GM19043 (cell line): Measurements from ENCODE around the gene THAP4.

ENCODE experiments used
- ATAC-seq: cut with Tn5 transposase; IDR thresholded peaks from one replicate; pipeline ENCODE4 v1.9.1; 2021; ENCODE audit warnings: low read depth; ENCODE audit not compliant: unreplicated experiment

THAP4 gene

DNA sequence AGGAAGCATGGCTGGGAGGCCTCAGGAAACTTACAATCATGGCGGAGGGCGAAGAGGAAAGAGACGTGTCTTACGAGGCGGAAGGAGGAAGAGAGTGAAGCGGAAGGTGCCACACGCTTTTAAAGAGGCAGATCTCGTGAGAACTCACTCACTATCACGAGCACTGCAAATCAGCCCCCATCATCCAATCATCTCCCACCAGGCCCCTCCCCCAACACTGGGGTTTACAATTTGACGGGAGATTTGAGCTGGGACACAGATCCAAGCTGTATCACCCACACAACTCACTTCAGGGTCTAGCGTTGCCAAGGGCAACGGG is 83.5 kb downstream of the THAP4 start:
- ATAC-seq: no peak

GRCh38 chr2:241551998-241552737 is 84.8 kb downstream of the THAP4 start:
- no peak for ATAC-seq

DNA sequence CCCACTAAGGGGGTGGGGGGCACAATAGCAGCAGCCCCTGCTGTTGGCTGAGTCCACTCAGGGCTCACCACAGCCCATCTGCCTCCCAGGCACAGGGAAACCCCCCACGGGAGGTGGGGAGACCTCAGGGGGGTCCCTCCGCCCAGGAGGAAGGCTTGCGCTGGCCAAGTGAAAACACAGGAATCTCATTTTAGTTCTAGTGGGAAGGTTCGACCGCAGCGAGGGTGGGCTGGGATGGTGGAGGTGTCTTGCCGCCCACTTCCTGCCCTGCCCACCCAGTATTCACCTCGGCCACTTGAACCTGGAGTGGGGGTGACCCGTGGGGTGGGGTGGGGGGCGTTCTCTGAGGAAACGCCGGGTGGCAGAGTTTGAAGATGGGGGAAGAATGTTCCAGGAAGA is 85.4 kb downstream of the THAP4 start:
- no peak for ATAC-seq

DNA sequence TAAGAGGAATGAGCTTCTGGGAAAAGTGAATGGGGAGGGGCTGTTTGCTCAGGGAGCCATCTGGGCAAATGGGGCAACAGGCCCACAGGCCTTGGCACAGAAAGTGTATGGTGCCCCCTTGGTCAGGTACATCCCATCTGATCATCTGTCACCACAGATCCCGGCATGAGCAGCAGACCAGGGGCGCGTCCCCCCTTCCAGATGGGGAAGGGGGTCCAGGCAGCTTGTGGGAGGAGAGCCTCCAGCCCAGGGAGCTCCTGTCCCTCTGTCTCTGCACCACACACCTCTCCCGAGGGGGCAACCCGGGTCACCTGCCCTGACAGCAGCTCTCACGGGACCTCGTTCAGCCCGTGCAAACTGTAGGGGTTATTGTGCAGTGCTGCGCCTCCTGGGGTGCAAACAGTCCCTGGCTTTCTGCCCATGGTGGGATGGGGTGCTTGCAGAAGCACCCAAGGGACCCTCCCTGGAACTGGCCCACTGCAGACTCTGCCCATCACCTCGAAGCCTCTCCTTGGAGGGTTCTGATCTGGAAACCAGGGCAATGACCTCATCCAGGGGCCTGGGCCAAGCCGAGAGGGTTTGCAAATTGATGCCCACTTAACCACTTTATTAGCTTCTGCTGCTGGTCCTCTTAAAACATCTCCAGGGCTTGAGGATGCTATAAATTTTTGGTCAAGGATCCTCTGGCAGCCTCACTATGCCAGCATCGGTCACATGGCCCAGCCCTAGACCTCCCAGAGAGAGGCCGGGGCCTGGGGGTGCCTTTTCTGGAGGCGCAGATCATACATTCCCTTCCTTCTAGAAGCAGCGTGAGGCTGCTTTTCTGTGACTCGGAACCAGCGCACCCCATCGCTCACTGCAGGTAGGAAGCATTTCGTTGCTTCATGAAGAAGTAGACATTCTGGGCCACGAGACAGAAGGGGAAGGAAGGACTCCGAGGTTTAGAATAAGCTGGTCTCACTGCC is 86.1 kb downstream of the THAP4 start:
- ATAC-seq: no peak

GRCh38 chr2:241548451-241548835 is 88.5 kb downstream of the THAP4 start:
- ATAC-seq: no peak

GRCh38 chr2:241547781-241548450 is 89.0 kb downstream of the THAP4 start:
- ATAC-seq: no peak

DNA sequence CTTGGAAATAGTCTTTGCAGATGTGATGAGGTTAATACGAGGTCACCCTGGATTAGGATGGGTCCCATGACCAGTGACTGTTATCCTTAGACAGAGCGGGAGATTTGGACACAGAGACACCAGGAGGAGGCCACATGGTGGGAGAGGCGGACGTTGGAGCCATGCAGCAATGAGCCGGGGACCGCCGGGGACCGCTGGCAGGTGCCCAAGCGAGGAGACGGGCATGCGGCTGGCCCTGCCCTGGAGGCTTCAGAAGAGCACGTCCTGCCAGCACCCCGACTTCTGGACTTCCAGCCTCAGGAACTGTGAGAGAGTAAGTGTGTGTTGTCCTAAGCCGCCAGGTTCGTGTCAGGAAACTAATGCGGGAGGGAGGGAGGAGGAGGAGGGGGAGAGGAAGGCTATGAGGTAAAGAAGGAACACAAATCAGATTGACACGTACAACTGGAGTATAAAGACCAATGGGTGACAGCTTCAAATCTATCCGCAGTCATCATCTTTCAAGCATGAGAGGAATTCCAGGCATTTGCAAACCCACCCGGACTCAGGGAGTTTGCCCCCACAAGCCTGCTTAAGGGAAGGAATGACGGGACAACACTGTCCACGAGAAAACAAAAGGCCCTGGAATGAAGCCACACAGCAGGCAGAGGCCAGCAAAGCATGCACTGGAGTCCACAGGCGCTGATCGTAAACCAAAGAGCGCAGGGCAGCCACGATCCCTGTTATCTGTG is 90.0 kb downstream of the THAP4 start:
- ATAC-seq: no peak

DNA sequence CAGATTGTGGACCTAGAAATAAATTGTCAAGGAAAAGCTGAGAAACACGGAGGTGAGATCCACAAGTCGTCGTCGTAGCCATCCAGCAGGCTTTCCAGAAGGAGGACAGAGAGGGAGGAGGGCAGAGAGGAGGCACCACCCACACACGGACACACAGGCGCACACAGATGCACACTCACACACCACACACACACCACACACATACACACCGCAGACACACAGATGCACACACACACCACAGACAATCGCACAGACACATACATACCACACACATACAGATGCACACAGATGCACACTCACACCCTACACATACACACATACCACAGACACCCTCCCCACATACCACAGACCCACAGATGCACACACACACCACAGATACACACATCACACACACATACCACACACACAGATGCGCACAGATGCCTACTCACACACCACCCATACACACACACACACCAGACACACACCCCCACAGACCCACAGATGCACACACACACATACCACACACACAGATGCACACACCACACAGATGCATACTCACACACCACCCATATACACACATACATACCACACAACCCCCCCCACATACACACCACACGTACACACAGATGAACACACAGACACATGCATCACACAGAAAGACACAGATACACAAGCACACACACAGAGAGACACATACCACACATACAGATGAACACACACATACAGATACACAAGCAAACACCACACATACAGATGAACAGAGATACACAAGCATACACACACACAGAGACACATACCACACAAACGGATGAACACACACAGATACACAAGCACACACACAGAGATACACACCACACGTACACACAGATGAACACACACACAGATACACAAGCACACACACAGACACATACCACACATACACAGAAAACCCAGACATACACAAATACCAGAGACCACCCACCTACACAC is 91.2 kb downstream of the THAP4 start:
- no peak for ATAC-seq

- no peak for ATAC-seq
These were observed 91.9 kb downstream of the THAP4 start for GRCh38 chr2:241545106-241545505.

DNA sequence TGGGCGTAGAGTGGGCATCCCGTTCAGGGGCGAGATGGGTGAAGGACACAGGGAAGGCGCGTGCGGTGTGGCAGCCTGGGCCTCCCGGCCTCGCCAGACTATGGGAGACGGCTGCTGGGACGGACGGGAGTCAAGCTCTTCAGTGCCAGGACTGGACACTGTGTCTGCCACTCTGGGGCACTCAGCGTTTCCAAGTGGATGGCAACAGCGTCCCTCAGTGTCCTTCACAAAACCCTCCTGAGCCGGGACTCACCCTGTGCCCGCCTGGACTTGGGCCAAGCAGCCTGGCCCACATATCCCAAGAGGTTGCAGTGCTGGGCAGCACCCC is 94.7 kb downstream of the THAP4 start:
- ATAC-seq: no peak

DNA sequence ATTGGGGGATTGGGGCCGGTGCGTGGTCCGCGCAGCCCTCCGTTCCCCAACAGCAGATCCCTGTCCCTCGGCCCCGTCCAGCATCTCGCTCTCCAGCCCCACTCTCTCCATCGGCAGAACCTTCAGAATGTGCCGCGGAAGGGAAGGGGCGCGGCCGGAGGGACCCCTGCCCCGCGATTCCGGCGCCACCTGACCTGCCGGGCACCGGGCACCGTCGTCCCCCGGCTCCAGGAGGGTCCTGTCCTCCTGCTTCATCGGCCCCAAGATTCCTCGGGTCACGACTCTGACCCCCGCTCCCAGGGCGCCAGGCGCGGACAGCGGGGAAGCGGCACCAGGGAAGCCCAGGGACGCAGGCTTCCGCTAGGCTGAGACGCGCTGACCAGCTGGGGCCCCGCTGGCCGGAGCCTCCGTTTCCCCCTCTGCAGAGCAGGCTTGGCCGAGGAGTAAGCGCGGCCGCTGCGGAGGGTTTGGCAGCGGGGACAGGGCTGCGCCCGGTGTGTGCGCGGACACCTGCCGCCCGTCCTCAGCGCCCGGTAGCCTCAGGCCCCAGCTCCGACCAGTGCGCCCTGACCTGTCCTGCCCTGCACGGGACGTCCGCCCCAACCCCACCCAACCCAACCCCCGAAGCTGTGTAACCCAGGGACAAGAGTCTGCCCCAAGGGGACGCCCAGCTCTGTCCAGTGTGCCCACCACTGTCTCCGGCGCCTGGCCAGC is 95.2 kb downstream of the THAP4 start:
- no peak for ATAC-seq

DNA sequence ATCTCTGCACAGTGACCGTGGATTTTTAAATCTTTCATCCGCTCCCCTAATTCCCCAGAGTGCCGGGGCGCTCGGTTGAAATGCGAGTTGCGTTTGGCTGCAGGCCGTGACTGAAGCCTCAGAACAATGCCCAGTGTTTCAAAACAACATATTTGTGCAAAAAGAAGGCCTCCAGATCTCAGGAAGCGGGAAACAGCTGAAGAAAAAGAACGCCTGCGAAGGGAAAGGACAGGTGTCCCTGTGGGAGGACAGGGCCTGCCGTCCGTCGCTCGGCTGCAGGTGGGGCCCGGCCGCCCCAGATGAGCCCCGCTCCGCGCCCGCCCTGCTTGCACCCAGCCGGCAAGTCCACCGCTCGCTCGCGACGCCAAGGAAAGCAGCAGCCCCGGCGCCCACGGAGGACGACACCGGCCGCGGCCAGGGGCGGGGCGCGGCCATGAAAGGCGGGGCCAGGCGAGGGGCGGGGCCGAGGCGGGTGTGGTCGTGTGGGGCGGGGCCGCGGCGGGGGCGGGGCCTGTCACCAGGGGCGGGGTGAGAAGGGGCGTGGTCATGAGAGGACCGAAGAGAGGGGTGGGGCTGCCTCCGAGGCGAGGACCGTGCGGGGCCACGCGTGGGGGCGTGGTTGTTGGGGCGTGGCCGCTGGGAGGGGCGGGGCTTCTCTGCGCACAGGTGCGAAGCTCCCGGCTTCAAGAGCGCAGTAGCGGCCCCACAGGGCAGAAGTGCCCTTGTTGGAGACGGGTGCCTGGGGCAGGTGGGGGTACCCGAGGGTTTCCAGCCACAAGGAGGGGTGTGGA is 96.0 kb downstream of the THAP4 start:
- ATAC-seq: no peak

GRCh38 chr2:241540401-241540770 is 96.6 kb downstream of the THAP4 start:
- no peak for ATAC-seq

- ATAC-seq: no peak
These were observed 97.2 kb downstream of the THAP4 start for GRCh38 chr2:241539616-241540374.

DNA sequence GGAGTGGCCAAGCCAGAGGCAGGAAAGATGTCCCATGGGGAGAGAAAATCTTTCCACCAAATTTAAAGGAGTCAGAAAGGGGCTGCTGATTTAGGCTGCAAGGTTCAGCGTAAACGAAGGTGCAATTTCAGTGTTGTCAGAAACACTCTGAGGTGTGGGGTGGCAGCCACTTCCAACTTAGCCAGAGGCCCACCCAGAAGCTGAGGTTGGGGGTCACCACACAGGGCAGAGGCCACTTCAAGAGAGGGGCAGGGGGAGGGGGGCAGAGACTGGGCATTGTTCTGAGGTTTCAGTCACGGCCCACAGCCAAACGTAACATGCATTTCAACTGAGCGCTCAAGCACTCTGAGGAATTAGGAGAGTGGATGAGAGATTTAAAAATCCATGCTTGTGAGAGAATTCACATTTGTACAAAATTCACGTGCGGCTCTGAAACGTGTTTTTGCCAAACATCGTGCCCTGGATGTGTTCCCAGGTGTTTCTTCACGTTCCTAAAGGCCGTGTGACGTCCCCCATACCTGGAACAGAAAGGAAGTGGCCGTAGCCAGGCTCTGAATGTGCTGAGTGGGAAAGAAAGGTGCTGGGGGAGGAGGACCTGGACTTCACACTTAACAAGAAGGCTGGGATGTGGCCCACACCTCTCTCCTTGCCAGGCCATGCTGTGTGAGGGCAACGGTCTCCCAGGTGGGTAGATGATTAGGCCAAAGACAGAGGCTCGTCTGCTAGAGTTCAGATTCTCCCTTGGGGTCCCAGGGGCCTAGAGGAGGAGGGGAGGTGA is 97.9 kb downstream of the THAP4 start:
- no peak for ATAC-seq

DNA sequence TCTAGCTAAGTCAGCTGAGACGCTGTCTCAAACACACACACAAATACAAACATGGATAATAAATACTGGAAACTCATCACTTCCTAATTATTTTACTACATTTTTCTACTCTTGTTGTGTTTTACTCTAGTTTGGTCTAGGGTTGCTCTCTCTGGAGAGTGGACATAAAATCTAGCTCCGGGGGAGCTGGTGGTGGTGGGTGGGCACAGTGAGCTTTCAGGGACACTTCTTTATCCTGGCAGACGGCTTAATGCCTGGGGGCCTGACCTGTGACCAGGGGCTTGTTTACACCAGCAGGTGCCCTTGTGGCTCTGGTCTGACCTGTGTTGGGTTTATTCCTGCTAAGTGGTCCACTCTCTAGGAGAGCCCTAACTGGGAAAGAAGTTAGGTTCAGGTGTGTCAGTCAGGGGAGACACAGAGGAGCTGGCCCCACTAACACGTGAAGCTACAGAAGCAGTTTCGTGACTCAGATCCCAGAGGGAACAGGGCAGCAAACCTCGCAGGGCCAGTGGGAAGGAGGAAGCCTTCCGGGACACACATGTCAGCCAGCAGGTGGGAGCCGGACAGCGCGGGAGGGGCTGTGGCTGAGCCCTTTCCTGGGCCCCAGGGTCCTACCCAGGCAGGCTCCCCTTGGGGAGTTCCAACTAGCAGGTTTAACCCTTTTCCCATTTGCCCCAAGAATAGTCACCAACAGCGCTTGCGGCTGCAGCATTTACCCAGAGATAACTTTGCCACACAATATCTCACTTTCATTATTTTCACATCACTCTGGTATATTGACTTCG is 100.9 kb downstream of the THAP4 start:
- no peak for ATAC-seq
